LNCAP (cell line): ENCODE data around the gene RIBC2.

Experiments used
- CTCF ChIP-seq: fragments of 450-650 bp; IDR thresholded peaks from 2 replicates; pipeline ENCODE4 v1.5.1; 2017; ENCODE audit warnings: mild to moderate bottlenecking

Gene RIBC2

DNA sequence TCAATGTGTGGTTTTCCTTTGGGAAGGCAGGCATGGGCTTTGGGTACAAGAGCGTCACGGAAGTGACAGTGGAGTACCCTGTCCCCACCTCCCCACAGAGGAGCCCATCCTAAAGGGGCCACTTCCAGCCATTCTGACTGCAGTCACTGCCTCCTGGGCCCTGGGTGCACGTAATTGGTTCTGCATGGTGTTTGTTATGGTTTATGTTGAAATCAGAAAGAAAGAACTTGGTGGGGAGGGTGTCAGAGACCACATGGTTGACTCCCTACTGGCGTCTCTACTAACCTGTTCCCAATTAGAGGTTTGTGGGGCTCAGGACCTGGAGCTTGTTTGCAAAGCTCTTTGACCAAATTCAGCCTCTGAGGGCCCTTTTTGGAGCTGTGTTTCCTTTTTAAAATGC lies 40.8 kb downstream of the RIBC2 start:
- no peak for TF ChIP-seq CTCF

DNA sequence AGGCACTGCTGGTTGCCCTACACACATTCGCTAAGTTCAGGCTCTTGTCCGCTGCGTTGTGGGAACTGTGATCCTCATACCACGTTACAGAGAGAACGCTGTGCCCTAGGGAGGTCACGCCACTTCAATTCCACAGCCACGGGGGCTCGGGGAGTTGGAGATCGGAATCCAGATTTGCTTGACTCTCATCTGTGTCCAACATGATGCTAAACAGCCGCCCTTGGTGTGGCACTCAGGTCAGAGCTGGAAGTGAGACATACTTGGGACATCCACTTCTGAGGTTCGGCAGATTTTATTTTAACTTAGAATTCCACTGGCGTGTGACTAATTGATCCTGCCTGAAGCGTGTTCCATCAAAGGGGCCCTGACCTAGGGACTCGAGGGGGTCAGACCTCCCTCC lies 41.7 kb downstream of the RIBC2 start:
- no peak for TF ChIP-seq CTCF

DNA sequence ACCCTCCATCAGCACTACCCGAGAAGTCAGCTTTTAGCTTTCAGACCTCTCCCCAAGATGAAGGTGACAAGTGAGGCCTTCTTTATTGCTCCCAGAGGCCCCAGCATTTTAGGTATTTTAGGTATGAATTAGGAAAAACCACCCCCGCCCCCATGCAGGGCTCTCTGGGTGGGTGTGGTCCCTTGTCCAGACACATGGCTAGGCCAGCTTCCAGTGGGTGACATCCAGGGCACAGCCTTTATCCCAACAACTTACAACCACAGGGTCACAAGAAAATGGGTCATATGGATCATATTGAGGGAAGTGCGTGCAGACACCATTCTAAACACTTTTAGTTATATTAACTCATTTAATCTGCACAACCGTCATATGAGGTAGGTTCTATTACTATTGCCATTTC lies 42.1 kb downstream of the RIBC2 start:
- no peak for TF ChIP-seq CTCF

DNA sequence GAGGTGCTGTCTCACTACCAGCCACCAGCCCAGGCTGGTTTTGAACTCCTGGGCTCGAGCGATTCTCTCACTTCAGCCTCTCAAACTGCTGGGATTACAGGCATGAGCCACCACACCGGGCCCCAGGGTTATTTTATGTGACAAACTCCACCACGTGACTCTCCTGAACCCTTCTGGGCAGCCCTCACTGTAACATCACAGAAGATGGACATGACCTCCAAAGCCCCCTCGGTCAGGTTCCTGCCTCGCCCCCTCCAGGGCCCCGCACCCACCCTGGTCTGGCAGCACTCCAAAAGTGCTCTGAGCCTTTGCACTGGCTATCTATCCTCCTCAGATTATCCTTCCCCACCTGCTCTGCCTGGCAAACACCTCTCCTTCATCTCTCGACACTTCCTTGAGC lies 43.3 kb downstream of the RIBC2 start:
- TF ChIP-seq CTCF = no peak

DNA sequence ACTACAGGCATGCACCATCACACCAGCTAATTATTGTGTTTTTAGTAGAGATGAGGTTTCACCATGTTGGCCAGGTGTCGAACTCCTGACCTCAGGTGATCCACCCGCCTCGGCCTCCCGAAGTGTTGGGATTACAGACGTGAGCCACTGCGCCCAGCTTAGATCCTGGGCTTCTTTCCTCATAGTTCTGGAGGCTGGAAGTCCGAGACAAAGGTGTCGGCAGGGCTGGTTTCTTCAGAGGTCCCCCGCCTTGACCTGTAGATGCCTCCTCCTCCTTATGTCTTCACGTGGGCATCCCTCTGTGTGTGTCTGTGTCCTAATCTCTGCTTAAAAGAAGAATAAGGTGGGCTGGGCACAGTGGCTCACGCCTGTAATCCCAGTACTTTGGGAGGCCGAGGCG lies 45.0 kb downstream of the RIBC2 start:
- no peak for TF ChIP-seq CTCF

GRCh38 chr22:45459235-45459634 lies 45.7 kb downstream of the RIBC2 start:
- TF ChIP-seq CTCF = no peak

DNA sequence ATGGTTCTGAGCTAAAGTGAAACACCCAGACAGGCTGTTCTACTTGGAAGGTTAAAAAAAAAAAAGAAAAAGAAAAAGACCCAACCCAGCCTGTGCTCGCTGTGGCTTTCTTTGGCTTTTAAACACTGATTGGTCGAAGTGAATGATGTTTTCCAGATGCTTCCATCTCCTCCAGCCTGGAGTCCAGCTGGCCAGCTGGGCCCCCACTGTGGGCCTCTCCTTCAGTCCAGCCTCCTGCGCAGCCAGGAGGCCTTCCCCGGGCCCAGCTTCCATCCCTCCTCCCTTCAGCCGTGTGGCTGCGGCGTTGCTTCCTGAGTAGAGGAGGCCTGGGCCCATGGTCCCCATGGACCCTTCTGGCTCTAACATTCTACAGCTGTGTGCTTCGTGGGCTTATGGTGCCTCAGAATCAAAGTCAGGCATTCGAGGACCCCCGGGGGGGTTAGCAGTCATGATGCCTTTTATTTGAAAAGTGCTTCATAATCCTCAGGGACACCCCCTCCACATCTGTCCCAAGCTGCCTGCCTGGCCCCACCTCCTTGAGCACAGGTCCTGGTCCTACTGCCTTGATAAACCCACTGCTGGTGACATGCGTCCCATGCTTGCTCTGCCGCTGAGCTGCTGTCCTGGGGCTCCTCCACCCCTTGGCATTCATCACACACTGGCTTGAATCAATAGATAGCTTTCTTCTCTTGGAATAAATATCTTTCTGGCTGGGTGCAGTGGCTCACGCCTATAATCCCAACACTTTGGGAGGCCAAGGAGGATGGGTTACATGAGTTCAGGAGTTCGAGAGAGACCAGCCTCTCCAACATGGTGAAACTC lies 47.0 kb downstream of the RIBC2 start:
- no peak for TF ChIP-seq CTCF
